GM19455 (cell line): Measurements from ENCODE around the gene POMGNT1.
"Not testable (repeated sequence)": the region's sequence is repeated elsewhere in the genome, so short reads cannot be mapped to it uniquely, and the experiment has no call there.

Source experiments
- ATAC-seq: cut with Tn5 transposase; IDR thresholded peaks from one replicate; pipeline ENCODE4 v1.9.1; 2021; ENCODE audit not compliant: unreplicated experiment

The POMGNT1 gene

DNA sequence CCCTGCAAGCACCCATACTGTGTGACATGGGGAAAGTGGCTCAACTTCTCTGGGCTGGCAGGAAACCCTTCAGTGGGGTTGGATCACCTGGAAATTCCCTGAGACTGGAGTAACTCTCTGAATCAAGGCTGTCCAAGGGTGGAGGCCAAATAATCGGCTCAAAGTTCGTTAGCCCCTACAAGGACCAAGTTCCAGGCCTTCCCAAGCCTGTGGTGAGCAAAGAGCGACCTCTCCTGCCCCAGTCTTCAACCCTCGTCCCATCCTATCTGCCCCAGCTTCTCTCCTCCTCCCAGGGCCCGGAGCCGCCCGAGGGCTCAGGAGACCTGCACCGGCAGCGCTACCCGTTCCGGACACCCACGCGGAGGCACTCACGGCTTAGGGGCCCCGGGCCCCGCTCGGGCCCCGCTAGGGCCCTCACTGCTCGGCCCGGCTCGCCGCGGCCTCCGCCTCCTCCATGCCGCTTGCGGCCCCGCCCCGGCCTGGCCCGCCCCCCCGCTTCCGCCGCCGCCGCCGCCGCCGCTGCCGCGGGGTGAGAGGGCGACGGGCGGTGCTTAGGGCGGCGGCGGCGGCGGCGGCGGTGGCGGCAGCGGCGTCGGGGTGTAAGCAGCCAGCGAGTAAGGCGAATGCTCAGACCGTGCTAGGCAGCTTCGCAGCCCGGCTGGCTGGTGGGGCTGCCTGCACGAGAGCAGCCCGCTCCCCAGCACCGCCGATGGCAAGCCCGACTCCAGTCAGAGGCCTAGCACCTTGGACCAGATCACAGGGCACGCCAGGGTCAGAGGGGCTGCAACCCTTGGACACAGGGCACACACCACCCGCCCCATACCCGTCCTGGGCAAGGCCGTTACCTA lies at the start of gene POMGNT1:
Gene POMGNT1 (minus strand): TSS at position 471 of the 848 bp plus-strand sequence. CDS start 613 bp downstream, outside the sequence.
- ATAC-seq, result peak; percentile 93

DNA sequence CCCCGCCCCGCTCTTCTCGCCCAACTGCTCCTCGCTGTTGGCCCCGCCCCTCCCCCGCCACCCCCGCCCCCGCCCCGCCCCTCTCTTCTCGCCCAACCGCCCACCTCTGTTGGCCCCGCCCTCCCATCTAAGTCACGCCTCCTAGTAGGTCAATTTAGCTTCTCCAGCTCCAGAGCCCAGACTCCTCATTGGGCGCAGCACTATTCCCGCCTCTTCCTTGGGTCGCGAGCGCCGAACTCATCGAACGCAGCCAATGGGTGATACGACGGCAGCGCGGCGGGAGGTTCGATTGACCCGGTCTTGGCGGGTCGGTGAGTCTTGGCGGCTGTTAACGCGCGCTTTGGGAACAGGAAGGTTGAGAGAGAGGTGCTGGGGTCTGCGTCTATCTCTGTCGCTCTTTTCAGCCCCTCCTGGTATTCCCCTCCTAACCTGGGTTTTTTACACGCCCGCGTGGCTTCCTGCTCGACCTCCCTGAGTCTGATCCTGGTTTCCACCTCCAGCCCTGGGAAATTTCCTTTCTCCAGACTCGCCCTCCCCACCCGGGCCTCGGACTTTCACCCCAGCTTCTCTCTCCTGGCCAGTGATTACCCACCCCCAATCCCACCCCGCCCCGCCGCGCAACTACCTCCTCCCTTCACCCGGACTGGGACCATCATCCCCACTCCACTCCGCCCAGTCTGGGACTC lies 49.3 kb upstream of the POMGNT1 start, which contains the start of gene RAD54L:
Gene RAD54L (plus strand): TSS at position 328 of the 686 bp plus-strand sequence. CDS start 643 bp downstream, outside the sequence.
- ATAC-seq, result peak; percentile 91

DNA sequence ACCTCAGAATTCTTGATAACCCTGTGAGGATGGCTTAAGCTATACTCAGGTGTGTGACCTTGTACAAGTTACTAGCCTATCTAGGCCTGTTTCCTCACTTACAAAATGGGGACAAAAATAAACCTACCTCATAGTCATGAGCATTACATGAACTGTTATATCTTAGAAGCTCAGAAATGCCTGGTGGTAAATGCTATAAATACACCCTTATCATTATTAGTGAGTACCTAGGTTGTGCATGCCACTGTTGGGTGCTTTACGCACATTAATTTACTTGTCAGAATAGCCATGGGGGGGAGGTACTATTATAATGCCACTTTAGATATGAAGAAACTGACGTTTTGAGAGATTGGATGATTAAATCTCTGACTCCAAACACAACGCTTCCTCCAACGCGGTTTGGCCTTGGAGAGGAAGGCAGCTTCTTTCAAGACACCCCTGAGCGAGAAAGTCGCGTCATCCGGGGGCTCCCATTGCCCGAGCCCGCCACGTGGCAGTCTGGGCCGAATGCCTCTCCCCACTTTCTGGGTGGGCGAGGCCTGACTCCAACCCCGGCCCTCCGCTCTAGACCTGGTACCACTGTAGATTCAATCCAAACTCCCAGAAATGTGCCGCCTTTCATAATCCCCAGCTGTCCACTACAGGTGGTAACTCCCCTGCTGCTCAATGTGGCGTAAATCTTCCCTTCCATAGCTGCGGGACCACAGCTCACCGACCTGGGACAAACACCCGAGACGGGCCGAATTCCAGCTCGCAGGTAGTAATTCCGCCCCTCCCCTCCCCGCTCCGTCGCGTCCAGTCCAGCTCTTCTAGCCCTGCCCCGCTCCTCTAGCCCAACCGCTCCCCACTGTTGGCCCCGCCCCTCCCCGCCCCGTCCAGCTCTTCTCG lies 48.6 kb upstream of the POMGNT1 start:
- peak; percentile 43 for ATAC-seq

DNA sequence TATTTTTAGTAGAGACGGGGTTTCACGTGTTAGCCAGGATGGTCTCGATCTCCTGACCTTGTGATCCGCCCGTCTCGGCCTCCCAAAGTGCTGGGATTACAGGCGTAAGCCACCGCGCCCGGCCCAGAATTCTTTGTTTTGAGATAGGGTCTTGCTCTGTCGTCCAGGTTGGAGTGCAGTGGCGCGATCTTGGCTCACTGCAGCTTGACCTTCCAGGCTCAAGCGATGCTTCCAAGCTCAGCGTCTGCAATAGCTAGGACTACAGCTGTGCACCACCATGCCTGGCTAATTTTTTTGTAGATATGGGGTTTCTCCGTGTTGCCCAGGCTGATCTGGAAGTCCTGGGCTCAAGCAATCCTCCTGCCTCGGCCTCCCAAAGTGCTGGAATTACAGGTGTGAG lies 47.9 kb upstream of the POMGNT1 start:
- ATAC-seq, result not testable (repeated sequence)

DNA sequence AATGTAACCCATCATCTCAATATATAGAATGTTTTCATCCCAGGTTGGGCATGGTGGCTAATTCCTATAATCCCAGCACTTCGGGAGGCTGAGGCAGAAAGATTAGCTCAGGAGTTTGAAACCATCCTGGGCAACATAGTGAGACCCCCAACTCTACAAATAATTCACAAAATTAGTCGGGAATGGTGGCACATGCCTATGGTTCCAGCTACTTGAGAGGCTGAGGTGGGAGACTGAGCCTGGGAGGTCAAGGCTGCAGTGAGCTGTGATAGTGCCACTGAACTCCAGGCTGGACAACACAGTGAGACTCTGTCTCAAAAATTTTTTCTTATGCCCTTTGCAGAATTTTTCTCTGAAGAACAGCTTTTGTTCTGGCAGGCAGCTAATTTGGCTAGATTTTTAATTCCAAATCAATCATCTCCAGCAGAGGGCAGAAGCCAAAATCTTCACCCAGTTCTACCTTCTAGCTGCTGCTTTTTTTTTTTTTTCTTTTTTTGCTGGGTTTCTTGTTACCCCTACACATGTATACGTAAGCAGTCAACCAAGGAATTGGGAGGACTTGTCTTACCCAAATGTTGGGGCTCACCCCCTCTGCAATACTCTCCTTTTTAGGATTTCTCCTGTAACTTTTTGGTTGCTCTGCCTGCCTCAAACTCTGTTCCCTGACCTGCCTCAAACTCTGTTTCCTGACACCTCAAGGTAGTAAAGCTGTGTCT lies 46.6 kb upstream of the POMGNT1 start:
- ATAC-seq, result no peak

DNA sequence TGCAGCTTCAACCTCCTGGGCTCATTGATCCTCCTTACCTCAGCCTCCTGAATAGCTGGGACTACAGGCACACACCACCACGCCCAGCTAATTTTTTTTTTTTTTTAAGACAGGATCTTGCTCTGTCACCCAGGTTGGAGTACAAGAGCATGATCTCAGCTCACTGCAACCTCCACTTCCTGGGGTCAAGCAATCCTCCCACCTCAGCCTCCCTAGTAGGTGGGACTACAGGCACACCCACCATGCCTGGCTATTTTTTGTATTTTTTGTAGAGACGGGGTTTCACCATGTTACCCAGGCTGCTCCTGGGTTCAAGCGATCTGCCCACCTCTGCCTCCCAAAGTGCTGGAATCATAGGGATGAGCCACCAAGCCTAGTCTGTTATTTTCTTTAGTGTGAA lies 45.6 kb upstream of the POMGNT1 start:
- ATAC-seq, result not testable (repeated sequence)

DNA sequence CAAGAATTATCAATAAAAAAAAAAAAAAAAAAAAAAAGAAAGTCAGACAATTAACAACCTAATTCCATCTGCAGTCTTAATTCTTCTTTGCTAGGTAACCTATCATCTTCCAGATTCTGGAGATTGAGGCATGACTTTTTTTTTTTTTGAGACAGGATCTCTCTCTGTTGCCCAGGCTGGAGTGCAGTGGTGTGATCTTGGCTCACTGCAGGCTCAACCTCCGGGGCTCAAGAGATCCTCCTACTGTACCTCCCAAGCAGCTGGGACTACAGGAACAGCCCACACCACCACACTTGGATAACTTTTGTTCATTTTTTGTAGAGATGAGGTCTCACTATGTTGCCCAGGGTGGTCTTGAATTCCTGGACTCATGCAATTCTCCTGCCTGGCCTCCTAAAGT lies 44.7 kb upstream of the POMGNT1 start:
- ATAC-seq, result no peak

DNA sequence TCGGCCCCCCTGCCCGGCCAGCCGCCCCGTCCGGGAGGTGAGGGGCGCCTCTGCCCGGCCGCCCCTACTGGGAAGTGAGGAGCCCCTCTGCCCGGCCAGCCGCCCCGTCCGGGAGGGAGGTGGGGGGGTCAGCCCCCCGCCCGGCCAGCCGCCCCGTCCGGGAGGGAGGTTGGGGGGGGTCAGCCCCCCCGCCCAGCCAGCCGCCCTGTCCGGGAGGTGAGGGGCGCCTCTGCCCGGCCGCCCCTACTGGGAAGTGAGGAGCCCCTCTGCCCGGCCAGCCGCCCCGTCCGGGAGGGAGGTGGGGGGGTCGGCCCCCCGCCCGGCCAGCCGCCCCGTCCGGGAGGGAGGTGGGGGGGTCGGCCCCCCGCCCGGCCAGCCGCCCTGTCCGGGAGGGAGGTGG lies 43.5 kb upstream of the POMGNT1 start:
- ATAC-seq, result not testable (repeated sequence)

DNA sequence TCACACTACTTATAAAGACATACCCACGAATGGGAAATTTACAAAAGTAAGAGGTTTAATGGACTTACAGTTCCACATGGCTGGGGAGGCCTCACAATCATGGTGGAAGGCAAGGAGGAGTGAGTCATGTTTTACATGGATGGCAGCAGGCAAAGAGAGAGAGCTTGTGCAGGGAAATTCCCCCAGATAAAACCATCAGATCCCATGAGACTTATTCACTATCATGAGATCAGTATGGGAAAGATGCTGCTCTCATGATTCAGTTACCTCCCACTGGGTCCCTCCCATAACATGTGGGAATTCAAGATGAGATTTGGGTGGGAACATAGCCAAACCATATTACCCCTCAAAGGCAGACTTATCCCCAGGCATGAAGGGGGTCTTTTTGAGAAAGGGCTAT lies 40.6 kb upstream of the POMGNT1 start:
- ATAC-seq, result not testable (repeated sequence)

DNA sequence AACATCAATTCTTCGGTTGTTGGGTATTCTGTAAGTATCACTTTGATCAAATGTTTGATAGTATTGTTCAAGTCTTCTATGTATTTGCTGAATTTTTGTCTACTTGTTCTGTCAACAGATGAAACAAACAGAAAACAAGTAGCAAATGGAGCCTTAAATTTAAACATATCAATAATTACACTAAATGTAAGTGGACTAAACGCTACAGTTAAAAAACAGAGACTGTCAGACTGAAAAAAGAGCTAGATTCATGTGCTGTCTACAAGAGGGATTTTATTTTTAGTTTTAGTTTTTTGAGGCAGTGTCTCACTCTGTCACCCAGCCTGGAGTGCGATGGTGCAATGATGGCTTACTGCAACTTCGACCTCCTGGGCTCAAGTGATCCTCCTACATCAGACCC lies 38.6 kb upstream of the POMGNT1 start:
- no peak for ATAC-seq

DNA sequence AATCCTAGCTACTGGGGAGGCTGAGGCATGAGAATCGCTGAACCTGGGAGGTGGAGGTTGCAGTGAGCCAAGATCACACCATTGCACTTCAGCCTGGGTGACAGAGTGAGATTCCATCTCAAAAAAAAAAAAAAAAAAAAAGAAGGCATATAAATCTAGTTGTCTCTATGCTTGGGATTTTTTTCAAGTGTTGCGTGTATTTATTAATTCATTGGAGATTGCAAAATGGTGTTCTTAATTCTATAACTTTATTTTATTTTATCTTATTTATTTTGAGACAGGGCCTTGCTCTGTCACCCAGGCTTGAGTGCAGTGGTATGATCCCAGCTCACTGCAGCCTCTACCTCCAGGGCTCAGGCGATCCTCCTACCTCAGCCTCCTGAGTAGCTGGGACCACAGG lies 33.0 kb upstream of the POMGNT1 start:
- ATAC-seq, result not testable (repeated sequence)

DNA sequence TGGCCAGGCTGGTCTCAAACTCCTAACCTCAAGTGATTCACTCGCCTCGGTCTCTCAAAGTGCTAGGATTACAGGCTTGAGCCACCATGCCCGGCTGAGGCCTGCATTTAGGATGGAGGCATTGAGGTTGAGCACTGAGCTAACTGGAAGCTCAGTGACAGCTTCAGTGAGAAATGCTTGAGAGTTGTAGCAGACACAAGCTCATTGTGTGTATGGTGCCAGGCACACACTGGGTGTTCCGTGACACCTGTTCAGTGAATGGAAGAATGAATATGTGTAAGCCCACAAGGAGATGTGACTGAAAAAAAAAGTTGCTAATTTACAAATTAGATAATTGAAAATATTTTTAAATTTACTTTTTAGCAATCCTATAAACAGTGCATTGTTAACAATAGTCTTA lies 26.7 kb upstream of the POMGNT1 start:
- no peak for ATAC-seq

DNA sequence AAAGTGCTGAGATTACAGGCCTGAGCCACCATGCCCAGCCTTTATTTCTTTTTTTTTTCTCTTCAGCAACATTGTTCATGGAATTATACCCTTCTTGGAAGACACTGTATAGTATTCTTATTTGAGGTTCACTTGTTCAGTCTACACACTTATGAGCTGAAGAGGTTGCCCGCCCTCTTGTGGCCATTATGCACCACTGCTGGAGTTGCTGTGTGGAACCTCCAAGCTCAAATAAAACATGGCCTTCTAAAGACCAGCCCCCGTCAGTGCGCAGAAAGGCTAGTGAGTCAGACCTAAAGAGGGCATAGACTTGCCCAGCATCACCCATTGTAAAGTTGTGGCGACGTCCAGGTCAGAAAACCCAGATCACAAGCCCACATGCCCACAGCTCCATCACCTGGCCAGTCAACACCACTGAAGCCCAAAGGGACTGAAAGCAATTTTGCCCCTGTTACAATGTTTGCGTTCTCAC lies 25.3 kb upstream of the POMGNT1 start:
- peak; percentile 87 for ATAC-seq

DNA sequence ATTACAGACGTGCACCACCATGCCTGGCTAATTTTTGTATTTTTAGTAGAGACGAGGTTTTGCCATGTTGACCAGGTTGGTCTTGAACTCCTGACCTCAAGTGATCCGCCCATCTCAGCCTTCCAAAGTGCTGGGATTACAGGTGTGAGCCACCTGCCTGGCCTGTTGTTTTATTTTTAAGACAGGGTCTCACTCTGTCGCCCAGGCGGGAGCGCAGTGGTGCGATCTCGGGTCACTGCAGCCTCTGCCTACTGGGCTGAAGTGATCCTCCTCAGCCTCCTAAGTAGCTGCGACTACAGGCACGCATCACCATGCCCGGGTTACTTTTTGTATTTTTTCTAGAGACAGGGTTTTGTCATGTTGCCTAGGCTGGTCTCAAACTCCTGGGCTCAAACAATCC lies 24.8 kb upstream of the POMGNT1 start:
- ATAC-seq, result peak; percentile 33

DNA sequence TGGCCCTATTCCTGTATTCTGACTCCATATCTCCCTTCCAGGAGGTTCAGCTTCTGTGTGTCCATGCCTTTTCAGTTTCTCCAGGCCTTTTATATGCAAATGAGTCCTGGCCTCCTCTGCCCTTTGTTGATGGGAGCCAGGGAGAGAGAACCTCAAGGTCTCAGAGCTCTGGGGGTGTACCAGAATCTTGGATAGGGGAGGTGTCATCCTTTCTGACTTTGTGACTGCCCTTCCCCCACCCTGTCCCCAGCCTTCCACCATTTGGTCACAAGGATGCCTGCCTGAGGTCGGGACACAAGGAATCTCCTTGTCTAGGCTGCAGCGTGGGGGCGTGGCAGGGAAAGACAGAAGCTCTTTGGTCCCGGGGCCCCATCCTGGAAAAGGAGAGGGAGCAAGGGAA lies 23.5 kb upstream of the POMGNT1 start:
- no peak for ATAC-seq

DNA sequence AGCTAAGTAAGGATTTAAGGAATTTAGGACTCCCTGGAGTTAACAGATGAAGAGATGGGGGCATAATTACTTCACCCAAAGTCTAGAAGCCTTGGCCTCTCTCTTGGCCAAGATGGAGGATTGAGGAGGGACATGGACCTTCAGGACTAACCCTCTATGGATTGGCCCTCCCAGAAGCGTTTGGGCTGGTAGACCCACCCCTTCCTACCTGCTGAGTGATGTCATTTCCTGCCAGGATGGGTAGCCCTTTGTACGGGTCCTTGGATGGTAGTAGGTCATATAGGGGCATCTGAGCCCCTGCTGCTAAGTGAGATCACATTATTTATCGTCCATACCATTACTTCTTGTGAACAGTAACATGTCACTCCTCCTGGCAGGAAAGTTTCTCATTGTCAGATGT lies 22.6 kb upstream of the POMGNT1 start:
- ATAC-seq, result no peak

DNA sequence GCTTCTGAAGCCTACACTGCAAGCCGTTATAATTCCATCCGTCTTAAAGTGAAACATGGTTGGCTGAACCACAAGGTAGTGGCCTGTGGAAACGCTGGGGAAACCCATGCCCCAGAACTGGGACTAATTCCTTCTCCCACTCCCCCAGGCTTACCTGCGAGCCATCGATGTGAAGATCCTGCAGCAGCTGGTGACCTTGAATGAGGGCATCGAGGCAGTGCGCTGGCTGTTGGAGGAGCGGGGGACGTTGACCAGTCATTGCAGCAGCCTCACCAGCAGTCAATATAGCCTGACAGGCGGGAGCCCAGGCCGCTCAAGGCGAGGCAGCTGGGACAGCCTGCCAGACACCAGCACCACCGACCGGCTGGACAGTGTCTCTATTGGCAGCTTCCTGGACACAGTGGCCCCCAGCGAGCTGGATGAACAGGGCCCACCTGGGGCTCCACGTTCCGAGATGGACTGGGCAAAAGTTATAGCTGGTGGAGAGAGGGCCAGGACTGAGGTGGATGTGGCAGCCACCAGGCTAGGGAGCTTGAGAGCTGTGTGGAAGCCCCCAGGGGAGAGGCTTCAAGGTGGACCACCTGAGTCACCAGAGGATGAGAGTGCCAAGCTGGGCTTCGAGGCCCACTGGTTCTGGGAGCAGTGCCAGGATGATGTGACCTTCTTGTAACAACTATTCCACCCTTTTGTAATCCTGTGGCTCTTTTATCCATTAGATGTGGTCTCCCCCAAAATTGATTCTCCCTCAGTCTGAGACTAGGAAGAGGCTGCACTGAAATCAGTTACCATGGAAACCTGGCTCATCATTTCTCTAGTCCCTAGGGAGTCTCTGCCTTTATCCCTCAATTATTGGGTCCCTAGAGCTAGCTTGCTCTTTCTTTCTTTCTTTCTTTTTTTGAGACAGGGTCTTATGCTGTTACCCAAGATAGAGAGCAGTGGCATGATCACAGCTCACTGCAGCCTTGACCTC lies 21.6 kb upstream of the POMGNT1 start:
- ATAC-seq, result no peak

DNA sequence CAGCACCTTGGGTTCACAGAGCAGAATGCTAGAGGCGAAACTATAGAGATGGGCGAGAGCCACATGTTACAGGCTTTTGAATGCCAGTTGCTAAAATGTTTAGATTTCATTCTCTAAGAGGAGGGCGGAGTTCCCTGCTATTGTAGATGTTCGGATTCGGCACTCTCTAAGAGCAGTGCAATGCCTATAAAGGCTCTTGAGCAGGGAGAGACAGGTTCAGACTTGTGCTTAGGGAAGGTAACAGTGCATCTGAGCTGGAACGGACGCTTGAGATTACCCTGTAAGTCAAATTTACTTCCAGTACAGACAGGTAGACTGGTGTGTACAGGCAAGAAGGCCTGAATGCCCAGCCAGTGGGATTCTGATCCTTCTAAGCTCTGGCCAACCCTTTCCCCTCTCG lies 20.2 kb upstream of the POMGNT1 start:
- ATAC-seq, result no peak

DNA sequence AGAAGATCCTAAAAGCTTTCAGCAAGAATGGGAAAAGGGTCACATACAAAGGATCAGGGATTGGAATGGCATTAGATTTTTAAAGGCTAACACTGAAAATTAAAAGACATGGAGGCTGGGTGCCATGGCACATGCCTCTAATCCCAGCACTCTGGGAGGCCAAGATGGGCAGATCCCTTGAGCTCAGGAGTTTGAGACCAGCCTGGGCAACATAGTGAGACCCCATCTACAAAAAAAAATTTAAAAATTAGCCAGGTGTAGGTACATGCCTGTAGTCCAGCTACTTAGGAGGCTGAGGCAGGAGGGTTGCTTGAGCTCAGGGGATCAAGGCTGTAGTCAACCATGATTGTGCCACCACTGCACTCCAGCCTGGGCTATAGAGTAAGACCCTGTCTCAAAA lies 17.3 kb upstream of the POMGNT1 start:
- ATAC-seq, result no peak
